ENCODE results near the gene HYDIN.
"Not testable (repeated sequence)": the region's sequence is repeated elsewhere in the genome, so short reads cannot be mapped to it uniquely, and the experiment has no call there.

Gene HYDIN

DNA sequence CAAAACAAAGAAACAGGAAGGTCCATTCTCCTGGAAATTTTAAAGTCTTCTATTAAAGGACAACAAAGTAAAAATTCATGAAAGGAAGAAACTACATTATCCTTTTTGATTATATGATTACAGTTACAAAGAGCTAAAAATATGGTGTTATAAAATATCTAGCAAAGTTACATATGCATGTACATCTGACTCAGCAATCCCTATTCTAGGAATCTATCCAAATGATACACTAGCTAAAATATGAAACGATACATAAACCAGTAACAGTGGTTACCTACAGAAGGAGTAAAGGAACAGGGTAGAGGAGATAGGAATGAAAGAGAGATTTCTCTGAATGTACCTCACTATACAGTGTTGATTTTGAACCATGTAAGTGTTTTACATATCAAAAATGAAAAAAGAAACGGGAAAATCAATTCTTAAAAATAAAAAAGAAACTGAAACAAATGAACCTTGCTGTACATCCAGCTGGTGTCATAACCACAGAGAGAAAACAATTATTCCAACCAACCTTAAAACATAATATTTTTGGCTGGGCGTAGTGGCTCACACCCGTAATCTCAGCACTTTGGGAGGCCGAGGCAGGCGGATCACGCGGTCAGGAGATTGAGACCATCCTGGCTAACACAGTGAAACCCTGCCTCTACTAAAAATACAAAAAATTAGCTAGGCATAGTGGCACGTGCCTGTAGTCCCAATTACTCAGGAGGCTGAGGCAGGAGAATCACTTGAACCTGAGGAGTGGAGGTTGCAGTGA is 41.4 kb downstream of the HYDIN start:
- no peak for DNase-seq (ENCODE audit: low read depth)
- TF ChIP-seq, protein P1, sequence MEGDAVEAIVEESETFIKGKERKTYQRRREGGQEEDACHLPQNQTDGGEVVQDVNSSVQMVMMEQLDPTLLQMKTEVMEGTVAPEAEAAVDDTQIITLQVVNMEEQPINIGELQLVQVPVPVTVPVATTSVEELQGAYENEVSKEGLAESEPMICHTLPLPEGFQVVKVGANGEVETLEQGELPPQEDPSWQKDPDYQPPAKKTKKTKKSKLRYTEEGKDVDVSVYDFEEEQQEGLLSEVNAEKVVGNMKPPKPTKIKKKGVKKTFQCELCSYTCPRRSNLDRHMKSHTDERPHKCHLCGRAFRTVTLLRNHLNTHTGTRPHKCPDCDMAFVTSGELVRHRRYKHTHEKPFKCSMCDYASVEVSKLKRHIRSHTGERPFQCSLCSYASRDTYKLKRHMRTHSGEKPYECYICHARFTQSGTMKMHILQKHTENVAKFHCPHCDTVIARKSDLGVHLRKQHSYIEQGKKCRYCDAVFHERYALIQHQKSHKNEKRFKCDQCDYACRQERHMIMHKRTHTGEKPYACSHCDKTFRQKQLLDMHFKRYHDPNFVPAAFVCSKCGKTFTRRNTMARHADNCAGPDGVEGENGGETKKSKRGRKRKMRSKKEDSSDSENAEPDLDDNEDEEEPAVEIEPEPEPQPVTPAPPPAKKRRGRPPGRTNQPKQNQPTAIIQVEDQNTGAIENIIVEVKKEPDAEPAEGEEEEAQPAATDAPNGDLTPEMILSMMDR (conservative IDR thresholded peaks at IDR 0.05; ENCODE audit: low read depth, low read length), result no peak
- H3K4me3 ChIP-seq (ENCODE audit: low read depth, low read length), result no peak overlapping the region

DNA sequence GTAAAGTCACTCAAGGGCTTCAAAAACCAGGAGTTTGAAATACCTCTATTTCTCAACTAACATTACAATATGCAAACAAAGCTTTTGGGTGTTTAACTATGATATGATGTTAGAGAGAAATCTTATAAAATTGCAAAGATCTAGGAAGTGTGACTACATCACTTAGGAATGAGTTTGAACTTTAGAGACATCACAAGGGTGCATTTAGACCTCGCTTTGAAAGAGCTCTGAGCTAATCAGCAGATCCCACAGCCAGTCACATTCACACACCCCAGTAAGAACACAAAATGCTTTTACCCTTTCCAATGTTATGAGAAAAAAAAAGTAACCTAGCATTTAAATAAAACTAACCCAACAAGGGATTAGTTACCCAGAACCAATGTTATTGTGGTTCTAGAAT is 45.2 kb downstream of the HYDIN start:
- DNase-seq (ENCODE audit: low read depth), result peak; percentile 36
- TF ChIP-seq, protein P1 (conservative IDR thresholded peaks at IDR 0.05; ENCODE audit: low read depth, low read length), result no peak
- H3K4me3 ChIP-seq (ENCODE audit: low read depth, low read length), result no peak overlapping the region

DNA sequence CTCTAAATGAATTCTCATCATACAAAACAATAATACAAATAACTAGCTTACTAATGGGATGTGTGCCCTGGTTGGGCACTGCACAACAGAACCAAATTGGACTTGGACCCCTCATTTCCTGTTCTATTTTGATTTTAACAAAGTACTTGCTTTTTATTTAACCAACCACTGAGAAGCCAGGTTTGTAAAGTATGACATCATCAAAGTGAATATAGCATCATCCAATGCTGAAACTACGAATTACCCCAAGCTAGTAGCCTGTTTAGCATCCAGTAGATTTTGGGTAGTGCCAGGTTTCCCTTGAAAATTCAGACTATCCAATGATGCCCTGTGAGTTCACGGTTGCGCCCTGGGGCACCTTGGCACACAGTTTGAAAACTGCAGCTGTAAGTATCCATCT is 51.0 kb downstream of the HYDIN start:
- no peak for DNase-seq (ENCODE audit: low read depth)
- H3K4me3 ChIP-seq (ENCODE audit: low read depth, low read length), result no peak overlapping the region
- TF ChIP-seq, protein P1 (conservative IDR thresholded peaks at IDR 0.05; ENCODE audit: low read depth, low read length), result no peak

DNA sequence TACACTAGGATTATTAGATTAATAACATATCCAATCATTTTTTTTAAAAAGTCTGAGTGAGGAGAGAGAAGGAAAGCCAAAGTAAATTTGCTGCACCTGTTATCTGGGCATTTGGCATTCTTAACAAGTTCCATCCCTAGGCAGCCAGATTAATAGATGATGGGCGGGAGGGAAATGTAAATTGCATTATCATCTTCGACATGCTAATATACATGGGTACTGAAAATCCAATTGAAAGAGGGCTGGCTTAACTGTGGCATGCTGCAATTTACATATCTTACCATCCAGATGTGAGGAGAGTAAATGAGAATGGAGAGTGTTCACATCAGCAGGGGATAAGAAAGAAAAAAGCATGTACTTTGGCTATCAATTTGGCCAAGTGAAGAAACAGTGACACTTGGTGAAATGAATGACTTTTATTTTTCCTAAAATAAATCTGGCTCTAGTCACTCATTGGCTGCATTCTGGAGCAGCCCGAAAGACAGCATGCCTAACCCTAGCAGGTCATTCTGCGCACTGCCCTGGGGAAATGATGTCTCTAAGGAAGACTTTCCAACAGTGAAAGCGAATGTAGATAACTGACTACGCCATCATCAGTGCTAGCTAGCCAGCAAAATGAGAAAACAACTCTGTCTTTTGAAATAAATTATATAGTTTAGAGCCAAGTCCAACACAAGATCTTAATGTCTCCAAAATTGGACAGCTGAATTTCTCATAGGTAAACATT is 57.9 kb downstream of the HYDIN start:
- H3K4me3 ChIP-seq (ENCODE audit: low read depth, low read length), result no peak overlapping the region
- TF ChIP-seq, protein P1 (conservative IDR thresholded peaks at IDR 0.05; ENCODE audit: low read depth, low read length), result no peak
- DNase-seq (ENCODE audit: low read depth), result no peak

DNA sequence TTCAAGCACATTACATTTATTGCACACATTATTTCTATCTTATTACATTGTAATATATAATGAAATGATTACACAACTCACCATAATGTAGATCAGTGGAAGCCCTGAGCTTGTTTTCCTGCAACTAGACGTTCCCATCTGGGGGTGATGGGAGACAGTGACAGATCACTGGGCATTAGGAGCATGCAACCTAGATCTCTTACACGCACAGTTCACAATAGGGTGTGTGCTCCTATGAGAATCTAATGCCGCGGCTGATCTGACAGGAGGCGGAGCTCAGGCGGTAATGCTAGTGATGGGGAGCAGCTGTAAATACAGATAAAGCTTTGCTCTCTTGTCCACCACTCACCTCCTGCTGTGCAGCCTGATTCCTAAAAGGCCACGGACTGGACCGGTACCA is 69.5 kb downstream of the HYDIN start:
- not testable (repeated sequence) for DNase-seq (ENCODE audit: low read depth)

DNA sequence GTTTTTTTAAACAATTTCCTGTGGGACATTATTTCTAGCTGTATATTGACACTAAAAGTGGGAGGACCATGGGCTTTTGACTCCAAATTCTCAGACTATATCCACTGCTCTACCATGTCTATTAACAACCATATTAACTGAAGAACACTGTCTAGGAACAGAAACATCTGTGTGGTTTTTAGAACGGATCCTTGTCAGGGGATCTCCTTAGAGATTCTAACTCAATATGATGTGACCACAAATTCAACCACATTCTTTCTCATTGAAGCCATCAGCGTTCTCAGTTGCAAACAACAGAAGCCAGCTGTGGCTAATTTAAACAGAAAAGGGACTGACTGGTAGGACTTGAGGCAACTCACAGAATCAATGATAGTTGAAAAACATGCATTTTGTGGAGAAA is 73.2 kb downstream of the HYDIN start:
- DNase-seq (ENCODE audit: low read depth); H3K4me3 ChIP-seq (ENCODE audit: low read depth, low read length): not testable (repeated sequence)

More for the DNA sequence above, 69.5 kb downstream of the HYDIN start:
- not testable (repeated sequence) for H3K4me3 ChIP-seq (ENCODE audit: low read depth, low read length)

DNA sequence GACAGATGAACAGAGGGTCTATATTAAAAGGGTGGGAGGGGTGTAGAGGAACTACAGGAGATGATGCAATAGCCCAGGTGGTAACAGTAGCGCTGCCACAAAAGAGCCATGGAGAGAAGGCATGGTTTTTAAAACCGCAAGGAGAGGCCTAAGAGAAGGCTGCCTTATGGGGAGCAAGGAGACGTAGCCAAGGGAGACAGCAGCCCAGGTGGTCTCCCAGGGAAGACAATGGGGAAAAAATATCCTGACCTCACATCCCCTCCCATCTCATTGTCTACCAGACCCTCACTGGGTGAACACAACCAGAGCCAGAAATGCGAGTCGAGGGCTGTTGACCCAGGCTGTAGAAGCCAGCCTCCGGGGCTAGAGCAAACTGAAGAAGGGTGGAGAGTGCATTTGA is 77.2 kb downstream of the HYDIN start:
- not testable (repeated sequence) for DNase-seq (ENCODE audit: low read depth); H3K4me3 ChIP-seq (ENCODE audit: low read depth, low read length)

DNA sequence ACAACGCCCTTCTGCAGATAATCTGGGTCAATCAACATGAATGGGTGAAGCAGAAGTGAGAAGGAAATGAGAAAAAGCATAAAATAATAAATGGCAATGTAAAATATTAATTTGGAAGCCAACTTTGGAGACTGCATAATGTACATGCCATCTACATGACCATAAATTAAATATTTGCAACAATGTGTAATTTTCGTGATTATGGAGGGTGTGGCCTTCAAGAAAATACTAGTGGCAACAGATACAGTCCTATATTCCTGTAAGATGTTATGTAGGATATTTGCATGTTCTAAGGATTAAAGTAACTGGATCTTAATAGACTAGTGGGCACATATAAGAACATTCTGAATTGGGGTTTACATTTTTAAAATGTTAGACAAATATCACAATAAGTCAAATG is 78.9 kb downstream of the HYDIN start:
- H3K4me3 ChIP-seq (ENCODE audit: low read depth, low read length); DNase-seq (ENCODE audit: low read depth): not testable (repeated sequence)

DNA sequence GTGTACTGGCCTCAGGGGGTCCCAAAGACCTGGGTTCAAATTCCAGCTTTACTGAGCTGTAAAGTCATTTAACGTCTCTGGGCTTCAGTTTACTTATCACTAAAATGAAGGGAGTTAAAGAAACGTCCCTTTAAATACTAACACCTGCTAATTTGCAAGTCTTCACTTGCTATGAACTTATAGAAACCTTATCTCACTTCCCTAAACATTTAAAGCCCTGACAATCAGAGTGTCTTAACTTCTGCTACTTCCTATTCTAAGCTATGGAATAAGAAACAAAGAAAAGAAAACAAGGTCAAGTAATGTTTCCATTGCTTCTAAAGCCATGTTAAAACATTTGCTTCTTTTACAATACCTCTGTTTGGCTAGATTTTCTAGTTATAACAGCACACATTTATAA is 87.3 kb downstream of the HYDIN start:
- DNase-seq (ENCODE audit: low read depth); H3K4me3 ChIP-seq (ENCODE audit: low read depth, low read length): not testable (repeated sequence)

DNA sequence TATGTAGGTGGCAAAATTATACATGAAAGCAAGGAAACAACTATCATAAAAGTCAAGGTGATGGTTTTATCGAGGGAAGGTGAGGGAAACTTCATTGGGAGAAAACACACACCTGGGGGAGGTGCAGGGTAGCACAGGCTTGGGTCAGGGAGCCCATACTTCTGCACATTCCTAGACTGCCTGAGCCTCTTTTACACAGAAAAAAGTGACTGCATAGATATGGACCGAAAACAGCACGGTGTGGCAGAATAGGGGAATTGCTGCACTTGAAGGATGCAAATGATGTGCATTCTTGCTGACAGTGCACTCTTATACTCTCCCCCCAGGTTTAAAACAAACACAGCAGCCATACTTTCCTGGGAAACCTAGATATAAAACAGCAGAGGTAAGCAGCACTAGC is 120.0 kb downstream of the HYDIN start:
- not testable (repeated sequence) for DNase-seq (ENCODE audit: low read depth); H3K4me3 ChIP-seq (ENCODE audit: low read depth, low read length)

DNA sequence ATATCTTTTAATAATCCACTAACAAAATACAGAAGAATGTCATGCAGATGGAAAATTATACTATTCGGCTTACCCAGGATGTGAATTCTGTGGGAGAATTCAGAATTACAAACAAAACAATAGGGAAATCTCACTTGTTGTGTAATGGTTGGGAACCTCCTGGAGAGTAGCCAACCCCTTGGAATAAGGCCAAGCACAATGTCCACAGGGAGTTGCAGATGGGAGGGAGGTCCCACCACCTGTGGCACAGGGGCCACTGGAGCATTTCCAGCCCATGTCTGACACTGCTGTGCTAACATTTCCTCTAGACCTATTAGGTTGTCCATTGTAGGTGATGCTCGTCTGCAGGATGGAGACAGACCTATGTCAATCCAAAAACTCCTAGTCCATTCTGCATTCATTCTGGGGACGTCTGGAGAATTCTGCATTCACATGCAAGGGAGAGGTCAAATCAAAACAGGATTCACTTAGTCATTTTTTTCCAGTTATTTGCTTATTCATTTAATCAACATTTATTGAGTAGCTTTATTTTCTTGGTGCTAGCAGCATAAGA is 120.8 kb downstream of the HYDIN start:
- DNase-seq (ENCODE audit: low read depth); H3K4me3 ChIP-seq (ENCODE audit: low read depth, low read length): not testable (repeated sequence)

DNA sequence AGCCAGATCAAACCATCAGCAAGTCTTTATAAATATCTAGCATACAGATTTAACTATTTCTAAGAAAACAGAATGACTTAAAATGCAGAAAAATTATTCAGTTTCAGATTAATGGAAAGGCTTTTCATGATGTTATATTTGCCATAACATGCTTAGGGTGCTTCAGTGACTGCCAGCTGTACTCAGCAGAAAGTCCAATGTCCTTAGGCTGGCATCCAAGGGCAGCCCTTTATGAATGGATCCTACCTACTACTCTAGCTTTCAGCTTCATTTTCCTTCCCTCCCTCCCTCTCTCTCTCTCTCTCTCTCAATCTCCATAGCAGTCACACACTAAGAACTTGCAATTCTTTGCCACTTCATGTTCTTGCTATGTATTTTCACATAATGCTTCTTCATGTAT is 124.6 kb downstream of the HYDIN start:
- H3K4me3 ChIP-seq (ENCODE audit: low read depth, low read length); DNase-seq (ENCODE audit: low read depth): not testable (repeated sequence)

DNA sequence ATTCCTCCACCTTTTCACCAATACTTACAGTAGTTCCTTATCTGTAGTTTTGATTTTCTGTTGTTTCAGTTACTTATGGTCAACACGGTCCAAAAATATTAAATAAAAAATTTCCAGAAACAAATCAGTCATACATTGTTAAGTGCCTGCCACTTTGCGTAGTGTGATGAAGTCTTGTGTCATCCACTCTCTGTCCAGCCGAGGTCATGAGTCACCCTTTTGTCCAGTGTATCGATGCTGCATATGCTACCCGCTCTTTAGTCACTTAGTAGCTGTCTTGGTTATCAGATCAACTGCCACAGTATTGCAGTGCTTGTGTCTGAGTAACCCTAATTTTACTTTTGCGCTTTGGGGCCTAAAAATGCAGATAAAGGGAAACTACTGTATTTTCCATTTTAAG is 146.9 kb downstream of the HYDIN start:
- DNase-seq (ENCODE audit: low read depth); H3K4me3 ChIP-seq (ENCODE audit: low read depth, low read length): not testable (repeated sequence)

DNA sequence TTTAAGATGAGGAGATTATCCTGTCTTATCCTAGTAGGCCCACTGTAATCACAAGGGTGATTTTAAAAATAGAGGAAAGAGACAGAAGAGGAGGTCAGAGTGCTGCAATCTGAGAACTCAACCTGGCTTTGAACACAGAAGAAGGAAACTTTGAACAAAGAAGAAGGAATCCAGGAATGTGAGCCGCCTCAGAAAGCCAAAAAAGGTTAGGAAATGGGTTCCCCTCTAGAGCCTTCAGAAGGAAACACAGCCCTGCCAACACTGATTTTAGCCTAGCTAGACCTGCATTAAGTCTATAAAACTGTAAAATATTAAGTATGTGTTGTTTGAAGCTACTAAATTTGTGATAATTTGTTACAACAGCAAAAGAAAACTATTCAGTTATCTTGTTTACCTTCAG is 149.7 kb downstream of the HYDIN start:
- not testable (repeated sequence) for DNase-seq (ENCODE audit: low read depth); H3K4me3 ChIP-seq (ENCODE audit: low read depth, low read length)

Data from choroid plexus epithelial cell (primary cell).